ENCODE data around the gene TUBD1.
"Not testable (repeated sequence)": the region's sequence is repeated elsewhere in the genome, so short reads cannot be mapped to it uniquely, and the experiment has no call there.

Gene TUBD1, protein sequence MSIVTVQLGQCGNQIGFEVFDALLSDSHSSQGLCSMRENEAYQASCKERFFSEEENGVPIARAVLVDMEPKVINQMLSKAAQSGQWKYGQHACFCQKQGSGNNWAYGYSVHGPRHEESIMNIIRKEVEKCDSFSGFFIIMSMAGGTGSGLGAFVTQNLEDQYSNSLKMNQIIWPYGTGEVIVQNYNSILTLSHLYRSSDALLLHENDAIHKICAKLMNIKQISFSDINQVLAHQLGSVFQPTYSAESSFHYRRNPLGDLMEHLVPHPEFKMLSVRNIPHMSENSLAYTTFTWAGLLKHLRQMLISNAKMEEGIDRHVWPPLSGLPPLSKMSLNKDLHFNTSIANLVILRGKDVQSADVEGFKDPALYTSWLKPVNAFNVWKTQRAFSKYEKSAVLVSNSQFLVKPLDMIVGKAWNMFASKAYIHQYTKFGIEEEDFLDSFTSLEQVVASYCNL

DNA sequence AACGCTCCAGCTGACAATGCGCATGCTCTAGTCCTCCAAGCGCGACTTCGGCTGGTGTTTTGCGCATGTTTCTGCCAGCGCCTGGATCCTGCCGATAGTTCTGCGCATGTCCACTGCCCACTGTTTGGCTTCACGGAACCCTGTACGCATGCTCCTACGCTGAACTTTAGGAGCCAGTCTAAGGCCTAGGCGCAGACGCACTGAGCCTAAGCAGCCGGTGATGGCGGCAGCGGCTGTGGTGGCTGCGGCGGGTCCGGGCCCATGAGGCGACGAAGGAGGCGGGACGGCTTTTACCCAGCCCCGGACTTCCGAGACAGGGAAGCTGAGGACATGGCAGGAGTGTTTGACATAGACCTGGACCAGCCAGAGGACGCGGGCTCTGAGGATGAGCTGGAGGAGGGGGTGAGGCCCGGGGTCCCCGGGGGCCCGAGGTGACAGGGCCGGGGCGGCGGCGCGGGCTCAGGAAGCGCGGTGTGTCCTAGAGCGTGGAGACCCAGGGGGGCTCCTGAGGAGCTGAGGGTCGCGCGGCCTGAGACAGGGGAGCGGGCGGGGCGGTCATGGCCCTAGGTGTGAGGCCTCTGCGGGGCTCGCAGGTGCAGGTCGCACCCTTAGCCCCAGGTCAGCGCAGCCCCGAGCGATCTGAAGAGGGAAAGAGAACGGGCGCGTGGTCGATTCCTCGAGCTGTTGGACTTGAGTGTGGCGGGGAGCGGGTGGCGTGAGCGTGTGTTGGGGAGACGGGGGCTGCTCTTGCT, at the start of gene TUBD1, which contains the start of gene RPS6KB1:
Gene TUBD1 (minus strand): TSS at position 20 of the 752 bp plus-strand sequence. CDS start 1,941 bp downstream, outside the sequence.
Gene RPS6KB1 (plus strand): TSS at position 198 of the 752 bp plus-strand sequence. CDS start 64 bp downstream, at position 262.
- DNase-seq, result peak; percentile 100

DNA sequence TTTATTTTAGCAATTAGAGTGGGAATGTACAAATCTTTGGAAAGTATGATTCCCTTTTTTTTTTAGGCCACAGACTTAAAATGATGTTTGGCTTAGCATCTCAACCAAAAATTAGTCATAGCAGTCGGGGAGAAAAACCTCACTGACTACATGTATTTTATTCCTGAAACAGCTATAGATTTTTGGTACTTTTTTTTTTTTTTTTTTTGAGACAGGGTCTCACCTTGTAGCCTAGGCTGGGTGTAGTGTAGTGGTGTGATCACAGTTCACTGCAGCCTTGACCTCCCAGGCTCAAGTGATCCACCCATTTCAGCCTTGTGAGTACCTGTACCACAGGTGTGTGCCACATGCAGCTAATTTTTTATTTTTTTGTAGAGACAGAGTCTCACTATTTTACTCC, 48.4 kb upstream of the TUBD1 start:
- DNase-seq, result no peak

DNA sequence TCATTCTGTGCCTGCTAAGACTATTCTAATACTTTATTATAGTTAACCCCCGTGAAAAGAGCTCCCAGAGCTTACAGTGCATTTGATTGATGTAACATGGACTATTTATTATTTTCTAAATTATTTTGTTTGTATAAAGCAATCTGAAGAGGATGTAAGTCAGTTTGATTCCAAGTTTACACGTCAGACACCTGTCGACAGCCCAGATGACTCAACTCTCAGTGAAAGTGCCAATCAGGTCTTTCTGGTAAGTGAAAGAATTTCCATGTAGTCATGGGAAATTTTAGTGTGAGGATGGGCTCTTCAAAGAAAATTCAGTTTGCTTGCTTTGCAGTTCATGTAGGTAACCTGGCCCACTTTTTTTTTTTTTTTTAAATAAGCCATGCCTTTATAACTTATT, 48.0 kb upstream of the TUBD1 start:
- not testable (repeated sequence) for DNase-seq

DNA sequence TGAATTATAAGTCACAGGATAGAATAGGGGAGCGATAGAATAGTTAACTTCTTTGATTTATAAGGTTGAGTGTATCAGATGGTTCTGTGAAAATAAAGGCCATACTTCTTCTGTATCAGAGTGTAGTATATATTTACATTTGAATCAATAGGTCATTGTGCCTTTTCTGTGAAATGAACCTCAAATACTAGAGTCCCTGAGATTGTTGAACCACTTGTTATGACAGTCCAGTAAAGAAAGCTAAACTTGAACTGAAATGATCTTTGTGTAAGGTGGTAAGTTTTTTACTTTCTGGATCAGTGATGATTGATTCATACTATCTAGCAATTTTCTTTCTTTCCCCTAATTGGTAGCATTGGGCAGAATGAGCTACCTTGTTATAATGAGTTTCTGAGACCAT, 40.6 kb upstream of the TUBD1 start:
- DNase-seq, result not testable (repeated sequence)

DNA sequence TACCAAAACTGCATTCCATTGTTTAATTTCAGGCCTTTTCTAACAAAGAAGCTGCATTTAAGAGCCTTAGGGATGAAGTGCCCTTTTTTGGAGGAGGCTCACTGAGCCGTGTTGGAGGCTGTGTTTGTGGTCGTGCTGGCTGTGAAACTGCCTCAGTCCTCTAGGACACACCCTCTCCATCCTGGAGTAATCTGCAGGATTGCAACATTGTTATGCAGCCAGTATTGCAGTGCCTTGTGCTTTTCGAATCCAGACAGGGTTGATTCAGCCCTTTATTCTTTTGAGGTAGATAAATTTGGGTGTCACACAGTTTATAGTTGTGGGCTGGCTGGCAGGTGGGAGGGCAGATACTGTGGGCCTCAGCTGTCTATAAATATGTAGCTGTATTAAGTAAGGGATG, 38.0 kb upstream of the TUBD1 start:
- not testable (repeated sequence) for DNase-seq

DNA sequence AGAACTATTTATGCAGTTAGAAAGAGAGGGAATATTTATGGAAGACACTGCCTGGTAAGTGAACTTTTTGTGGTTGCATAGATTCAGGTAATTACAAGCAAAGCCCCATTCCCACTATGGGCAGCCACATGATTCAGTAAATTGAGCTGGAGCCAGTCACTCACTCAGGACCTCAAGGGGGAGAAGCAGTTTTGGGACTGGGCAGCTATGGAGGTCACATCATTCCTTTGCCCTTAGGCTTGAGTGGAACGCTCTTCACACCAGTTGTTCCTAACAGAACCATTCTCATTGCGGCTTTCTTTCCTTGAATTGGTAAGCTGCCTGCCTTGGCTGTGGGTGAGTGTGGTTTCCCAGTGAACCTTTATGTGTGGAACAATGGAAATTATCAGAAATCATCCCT, 37.4 kb upstream of the TUBD1 start:
- DNase-seq, result not testable (repeated sequence)

DNA sequence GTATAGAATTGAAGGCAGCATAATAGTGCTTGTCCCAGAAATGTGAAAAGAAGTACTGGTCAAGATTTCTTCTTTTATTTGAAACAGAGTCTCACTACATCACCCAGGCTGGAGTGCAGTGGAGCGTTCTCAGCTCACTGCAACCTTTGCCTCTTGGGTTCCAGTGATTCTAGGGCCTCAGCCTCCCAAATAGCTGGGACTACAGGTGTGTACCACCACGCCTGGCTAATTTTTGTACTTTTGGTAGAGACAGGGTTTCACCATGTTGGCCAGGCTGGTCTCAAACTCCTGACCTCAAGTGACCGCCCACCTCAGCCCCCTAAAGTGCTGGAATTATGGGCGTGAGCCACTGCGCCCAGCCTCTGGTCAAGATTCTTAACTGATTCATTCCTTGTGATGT, 27.9 kb upstream of the TUBD1 start:
- DNase-seq, result not testable (repeated sequence)

DNA sequence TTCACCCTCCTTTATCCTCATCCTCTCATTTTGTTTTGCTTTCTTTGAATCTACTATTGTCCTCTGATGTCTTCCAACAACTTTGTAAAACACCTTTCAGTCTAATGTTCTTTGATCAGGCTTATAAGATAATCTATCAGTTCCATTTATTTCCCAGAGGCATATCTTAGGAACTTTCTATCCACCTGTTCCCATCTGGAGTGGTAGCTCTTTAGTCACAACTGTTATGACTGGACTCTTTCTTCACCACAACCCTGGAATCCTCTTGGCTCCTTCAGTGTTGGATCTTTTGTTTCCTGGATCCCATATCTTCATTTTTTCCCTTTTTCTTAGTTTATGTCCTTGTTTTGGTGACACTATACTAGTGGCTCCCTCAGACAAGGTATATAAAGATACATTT, 23.7 kb upstream of the TUBD1 start:
- no peak for DNase-seq

DNA sequence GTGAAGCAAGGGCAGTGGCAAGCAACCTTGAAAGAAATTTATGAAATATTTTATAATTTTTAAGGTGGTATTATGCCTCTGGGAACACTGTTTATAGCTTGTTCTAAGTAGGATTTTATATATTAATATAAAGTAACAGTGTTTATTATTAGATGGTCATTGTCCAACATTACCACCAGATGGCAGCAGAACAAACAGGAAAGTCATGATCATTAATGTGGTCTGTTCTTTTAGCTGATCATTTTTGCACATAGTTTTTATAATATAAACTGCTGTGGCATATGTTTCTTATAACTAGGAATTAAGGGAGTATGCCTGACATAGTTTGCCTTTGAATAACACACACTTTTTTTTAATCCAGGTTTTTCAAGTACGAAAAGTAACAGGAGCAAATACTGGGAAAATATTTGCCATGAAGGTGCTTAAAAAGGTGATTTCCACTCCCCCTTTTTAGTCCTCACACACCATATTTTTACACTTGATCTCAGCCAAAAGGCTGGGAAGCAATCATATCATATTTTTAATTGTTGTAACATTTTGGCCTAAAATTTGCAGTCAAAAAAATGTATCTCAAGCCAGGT, 21.6 kb upstream of the TUBD1 start:
- peak; percentile 63 for DNase-seq

DNA sequence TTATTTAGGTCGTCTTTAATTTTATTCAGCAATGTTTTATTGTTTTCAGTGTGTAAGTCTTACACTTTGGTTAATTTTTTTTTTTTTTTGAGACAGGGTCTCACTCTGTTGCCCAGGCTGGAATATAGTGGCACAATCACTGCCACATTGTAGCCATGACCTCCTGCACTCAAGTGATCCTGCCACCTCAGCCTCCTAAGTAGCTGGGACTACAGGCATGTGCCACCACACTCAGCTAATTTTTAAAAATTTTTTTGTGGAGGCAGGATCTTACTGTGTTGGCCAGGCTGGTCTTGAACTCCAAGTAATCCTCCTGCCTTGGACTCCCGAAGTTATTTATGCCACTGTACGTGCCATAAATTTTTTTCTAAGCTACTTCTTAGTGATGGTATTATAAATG, 14.7 kb upstream of the TUBD1 start:
- DNase-seq, result no peak

DNA sequence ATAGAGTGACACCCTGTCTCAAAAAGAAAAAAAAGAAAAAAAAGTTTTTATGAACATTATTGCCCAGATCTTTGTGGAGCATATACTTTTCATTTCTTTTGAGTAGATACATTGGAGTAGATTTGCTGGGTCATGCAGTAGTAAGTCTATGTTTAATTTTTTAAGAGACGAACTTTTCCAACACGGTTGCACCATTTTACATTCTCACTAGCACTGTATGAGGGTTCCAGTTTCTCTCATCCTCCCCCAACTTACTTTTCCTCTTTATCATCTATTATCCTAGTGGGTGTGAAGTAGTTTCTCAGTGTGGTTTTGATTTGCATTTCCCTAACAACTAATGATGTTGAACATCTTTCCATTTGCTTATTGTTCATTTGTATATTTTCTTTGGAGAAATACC, 10.7 kb upstream of the TUBD1 start:
- no peak for DNase-seq

DNA sequence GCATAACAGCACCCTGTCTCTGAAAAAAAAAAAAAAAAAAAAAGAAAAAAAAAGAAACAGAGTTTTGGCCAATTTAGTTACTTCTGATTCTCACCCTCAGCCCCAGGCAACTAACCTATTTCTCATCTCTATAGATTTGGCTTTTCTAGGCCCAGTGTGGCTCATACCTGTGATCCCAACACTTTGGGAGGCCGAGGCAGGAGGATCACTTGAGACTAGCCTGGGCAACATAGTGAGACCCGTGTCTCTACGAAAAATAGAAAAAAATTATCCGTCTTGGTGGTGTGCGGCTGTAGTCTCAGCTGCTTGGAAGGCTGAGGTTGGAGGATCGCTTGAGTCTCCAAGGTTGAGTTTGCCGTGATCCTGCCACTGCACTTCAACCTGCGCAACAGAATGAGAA, 8.9 kb upstream of the TUBD1 start:
- no peak for DNase-seq

DNA sequence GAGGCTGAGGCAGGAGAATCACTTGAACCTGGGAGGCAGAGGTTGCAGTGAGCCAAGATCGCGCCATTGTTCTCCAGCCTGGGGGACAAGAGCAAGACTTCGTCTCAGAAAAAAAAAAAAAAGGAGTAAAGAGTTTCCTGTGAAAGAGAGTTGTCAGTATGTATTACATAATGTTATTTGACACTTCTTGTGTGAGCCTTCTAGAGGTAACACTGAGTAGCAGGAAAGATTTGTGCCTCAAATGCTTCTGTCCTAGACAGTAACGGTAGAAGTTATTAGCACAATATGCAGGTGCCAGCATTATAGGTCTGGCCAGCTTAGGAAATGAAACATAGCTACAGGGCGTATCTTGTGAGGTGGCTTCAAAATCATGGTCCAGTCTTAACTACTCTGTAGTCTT, 6.4 kb upstream of the TUBD1 start:
- DNase-seq, result no peak

DNA sequence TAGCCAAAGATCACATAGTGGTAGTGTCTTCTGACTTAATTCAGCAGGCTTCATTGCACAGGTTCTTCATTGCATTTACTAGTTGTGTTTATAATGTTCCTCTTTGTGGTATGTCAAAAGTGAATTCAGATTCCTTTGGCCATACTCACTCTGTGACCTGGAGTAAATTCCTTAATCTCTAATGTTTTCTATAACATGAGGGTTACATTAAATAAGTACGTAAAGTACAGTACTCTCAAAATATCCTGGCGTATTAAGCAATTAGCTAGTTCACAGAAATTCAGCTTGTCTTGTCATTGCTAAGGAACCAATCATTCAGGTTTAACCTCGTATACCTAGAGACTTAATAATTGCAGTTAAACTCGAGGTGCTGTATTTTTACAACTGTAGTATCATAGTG, 4.3 kb upstream of the TUBD1 start:
- DNase-seq, result no peak

DNA sequence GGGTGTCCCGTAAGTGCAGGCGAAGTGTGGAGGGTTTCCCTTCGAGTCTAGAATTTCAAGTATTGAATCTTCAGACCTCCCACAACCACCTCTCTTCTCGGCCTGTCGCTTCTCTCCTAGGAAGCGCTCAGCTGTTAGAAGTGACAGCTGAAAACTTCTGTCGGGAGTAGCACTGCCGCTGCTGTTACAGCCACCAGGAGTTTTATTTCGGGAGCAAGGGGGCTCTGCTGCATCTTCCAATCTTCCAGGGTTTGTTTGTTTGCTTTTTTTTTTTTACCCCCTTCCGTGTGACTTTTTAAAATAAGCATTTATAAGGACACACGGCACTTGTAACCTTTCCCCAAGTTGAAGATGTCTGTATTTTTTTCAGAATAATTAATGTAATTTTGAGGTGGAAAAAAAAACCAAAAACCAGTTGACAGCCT, 945 bp upstream of the TUBD1 start:
- peak; percentile 60 for DNase-seq

DNA sequence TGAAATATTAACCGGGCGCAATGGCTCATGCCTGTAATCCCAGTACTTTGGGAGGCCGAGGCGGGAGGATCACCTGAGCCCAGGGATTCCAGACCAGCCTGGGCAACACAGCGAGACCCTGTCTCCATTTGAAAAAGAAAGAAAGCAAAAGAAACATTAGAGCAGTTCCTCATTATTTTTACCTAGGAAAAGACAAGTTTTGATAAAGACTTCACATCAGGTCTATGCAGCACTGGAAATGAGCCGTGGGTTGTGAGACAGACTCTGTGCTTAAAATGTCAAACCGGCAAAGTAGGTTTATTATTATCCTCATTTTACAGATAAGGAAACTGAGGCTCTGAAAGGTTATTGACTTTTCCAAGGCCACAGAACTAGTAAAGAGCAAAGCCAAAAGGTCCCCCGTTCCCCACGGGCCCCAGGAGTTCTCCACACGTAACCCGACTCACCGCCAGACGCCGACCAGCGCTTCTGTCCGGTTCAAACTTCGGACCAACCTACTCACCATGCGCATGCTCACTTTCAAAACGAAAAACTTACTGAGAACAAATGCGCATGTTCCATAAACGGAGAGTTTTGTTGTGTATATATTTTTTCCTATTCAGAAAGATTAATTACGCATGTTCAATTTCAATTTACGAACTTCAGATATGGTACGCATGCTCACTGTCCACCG, 356 bp downstream of the TUBD1 start:
- DNase-seq, result no peak

DNA sequence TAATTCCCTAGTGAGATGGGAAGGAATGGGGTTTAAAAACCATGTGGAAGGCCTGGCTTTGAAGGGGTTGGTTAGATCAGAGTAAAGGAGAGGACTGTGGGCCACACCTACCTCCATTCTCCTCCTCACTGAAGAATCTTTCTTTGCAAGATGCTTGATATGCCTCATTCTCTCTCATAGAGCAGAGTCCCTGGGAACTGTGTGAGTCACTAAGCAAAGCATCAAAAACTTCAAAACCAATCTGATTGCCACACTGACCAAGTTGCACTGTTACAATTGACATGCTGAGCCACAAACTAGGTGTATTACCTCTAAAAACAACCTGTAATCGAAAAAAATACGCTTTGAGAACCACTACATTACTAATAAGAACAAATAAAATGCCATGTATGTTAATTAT, 2.0 kb downstream of the TUBD1 start:
- no peak for DNase-seq

DNA sequence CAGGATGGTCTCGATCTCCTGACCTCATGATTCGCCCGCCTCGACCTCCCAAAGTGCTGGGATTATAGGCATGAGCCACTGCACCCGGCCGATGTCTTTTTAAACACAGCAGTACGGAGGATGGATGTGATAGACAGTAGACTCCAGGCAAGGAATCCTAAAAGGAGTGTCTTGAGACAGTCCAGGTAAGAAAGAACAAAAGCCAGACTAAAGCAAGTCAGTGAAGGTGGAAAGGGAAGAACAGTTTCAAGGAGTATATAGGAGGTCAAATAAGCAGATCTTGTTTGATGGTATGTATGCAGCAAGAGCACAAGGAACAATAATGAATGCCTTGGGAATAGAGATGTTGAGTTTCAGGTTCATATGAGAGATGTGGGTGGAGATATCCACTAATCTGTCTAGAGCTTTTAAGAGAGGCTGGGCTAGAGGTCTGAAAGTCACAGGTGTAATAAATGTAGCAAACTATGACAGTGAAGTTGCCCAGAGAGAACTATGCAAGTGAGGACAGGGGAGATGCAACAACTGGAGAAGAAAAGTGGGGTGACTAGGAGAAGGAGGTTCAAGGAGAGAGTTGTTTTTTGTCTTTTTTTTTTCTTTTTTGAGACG, 4.5 kb downstream of the TUBD1 start:
- no peak for DNase-seq

DNA sequence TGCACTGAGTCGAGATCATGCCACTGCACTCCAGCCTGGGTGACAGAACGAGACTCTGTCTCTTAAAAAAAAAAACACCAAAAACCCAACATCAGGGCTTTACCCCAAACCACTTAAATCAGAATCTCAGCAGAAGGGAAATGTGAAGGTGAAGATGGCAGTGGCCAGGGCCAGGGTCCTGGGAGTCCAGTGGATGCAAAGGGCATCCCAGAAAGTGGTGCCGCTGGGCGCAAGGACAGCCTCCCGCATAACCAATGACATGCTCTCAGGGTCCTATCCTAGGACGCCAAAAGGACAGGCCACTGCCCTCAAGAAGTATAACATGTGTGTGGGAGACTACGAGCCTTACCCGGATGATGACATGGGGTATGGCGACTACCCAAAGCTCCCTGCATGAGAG, 7.9 kb downstream of the TUBD1 start:
- DNase-seq, result no peak

DNA sequence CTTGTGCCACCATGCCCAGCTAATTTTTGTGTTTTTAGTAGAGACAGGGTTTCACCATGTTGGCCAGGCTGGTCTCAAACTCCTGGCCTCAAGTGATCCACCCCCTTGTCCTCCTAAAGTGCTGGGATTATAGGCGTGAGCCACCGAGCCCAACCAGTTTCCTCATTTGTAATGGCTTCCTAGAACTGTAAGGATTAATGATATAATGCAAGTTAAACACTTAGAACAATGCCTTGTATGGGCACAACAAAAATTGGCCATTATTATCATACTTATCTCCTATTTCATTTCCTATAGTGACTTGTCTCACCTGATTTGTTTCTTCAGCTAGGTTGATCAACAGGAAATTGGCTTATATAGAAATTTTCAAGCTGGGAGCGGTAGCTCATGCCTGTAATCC, 14.1 kb downstream of the TUBD1 start:
- DNase-seq, result no peak

DNA sequence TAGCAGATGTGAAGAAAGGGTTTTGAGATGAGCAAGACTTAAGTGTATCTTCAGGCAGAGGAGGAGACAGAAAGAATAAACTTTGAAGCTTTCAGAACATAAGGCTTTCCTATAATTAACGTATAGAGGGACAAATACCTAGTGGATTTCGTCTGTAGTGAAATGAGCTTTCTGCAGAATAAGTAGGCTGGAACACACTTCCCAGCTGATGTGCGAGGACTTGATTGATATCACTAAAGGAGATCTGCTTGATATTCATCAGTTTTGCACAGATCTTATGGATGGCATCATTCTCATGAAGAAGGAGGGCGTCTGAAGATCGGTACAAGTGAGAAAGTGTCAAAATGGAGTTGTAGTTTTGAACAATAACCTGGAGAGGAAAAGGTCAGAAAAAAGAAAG, 14.8 kb downstream of the TUBD1 start:
- DNase-seq, result no peak

DNA sequence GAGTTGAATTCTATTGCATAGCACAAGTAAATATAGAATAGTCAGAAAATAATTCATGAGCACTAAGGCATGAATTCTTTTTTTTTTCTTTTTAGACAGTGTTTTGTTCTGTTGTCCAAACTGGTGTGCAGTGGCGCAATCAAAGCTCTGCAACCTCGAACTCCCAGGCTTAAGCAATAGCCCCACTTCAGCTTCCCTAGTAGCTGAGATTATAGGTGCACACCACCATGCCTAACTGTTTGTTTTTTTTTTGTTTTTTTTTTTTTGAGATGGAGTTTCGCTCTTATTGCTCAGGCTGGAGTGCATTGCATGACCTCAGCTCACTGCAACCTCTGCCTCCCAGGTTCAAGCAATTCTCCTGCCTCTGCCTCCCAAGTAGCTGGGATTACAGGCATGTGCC, 16.6 kb downstream of the TUBD1 start:
- no peak for DNase-seq

DNA sequence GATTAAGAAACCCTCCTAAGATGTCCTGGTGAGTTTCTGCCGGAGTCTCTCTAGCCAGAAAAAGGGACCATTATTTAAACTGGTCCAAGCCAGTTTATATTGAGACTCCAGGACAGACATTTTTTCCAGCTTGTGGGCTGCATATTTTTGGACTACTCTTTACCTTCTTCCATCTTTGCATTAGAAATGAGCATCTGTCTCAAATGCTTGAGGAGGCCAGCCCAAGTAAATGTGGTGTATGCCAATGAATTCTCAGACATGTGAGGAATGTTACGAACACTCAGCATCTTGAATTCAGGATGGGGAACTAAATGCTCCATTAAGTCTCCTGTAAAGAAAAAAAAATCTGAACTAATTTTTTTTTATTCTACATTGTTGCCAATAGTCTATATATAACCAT, 18.4 kb downstream of the TUBD1 start:
- DNase-seq, result no peak

Measured in NCI-H2171 treated with DMSO at 0.1 percent for 48 hours (cell line).